ENCODE measurements around the gene CNPY1.

Gene CNPY1

DNA sequence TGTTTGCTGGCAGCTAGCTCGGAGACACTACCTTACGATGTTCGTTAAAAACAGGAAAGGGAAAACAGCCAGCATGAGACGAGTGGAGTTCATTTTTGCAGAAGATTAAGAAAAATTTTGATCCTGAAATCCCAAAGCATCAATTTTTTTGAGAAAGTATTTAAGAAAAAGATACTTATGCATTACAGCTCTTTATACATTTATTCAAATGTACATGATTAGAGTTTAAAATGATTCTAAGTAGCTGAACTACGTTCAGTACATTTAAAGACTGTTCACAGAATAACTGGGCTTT, 34.7 kb downstream of the CNPY1 start:
- Histone ChIP-seq H3K9me3 (ENCODE audit: low read length) (no peaks in the 10 kb centered on the region), H3K36me3 (ENCODE audit: insufficient read depth, low read length) (no peaks in the 10 kb centered on the region), H2AFZ (ENCODE audit: low read length) (no peak overlapping the region), H3K4me2 (ENCODE audit: low read length) (no peak overlapping the region), H3K79me2 (ENCODE audit: insufficient read depth, low read length) (no peaks in the 10 kb centered on the region), H3K4me3 (ENCODE audit: low read depth, low read length, poor library complexity, severe bottlenecking) (no peak overlapping the region), H3K4me1 (ENCODE audit: insufficient read depth, low read length, severe bottlenecking) (no peaks in the 10 kb centered on the region), H3K9ac (ENCODE audit: low read length) (no peak overlapping the region), H3K27ac (ENCODE audit: low read depth, low read length, poor library complexity, severe bottlenecking) (no peak overlapping the region), H3F3A (ENCODE audit: insufficient read depth, low read length) (no peaks in the 10 kb centered on the region), H4K20me1 (ENCODE audit: insufficient read depth, low read length) (no peaks in the 10 kb centered on the region), H3K9me2 (ENCODE audit: low read depth, low read length) (no peaks in the 10 kb centered on the region), H3K27me3 (ENCODE audit: insufficient read depth, low read length) (0 out of 2 replicates have a peak, but pooled peaks cover 2% of the 10 kb centered on the region)
- TF ChIP-seq, protein P1, sequence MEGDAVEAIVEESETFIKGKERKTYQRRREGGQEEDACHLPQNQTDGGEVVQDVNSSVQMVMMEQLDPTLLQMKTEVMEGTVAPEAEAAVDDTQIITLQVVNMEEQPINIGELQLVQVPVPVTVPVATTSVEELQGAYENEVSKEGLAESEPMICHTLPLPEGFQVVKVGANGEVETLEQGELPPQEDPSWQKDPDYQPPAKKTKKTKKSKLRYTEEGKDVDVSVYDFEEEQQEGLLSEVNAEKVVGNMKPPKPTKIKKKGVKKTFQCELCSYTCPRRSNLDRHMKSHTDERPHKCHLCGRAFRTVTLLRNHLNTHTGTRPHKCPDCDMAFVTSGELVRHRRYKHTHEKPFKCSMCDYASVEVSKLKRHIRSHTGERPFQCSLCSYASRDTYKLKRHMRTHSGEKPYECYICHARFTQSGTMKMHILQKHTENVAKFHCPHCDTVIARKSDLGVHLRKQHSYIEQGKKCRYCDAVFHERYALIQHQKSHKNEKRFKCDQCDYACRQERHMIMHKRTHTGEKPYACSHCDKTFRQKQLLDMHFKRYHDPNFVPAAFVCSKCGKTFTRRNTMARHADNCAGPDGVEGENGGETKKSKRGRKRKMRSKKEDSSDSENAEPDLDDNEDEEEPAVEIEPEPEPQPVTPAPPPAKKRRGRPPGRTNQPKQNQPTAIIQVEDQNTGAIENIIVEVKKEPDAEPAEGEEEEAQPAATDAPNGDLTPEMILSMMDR (IDR thresholded peaks at IDR 0.05; ENCODE audit: low read length): no peak
- TF ChIP-seq EZH2 (IDR thresholded peaks at IDR 0.05; ENCODE audit: borderline replicate concordance, low read length): no peak

DNA sequence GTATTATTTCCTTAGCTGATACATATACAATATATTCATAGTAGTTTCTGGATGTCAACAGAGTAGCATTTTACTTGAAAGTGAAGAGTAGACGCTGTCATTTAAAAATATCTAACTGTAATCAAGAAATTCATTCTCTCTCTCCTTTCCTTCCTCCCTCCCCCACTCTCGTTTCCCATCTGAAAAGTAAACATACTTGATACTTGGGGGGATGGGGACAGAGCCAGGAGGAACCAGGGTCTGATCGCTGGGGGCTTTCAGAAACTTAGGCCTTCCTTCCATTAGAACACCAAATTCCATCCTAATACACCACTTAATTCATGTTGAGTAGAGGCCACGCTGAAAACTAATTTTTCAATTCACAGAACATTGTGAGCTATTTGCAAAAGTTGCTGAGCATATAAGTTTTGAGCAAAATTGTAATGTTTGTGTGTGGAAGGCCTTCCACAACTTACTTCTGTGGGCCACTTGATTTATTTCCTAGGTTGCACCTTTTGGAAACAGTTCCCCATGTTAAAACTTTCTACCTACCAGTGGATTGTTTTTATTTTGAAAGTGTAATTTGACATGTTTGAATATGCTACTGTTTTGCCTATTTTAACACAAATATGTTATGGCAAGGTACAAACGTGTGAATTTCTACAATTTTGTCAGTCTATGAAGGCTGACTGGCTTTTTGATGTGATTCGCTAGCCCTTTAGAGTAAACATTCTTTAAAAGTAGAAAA, 35.2 kb downstream of the CNPY1 start:
- Histone ChIP-seq H2AFZ (ENCODE audit: low read length) (no peak overlapping the region), H3K4me2 (ENCODE audit: low read length) (no peak overlapping the region), H3K9me2 (ENCODE audit: low read depth, low read length) (no peaks in the 10 kb centered on the region), H3K36me3 (ENCODE audit: insufficient read depth, low read length) (no peaks in the 10 kb centered on the region), H3F3A (ENCODE audit: insufficient read depth, low read length) (no peaks in the 10 kb centered on the region), H3K9me3 (ENCODE audit: low read length) (no peaks in the 10 kb centered on the region), H3K79me2 (ENCODE audit: insufficient read depth, low read length) (no peaks in the 10 kb centered on the region), H4K20me1 (ENCODE audit: insufficient read depth, low read length) (no peaks in the 10 kb centered on the region), H3K4me1 (ENCODE audit: insufficient read depth, low read length, severe bottlenecking) (no peaks in the 10 kb centered on the region), H3K4me3 (ENCODE audit: low read depth, low read length, poor library complexity, severe bottlenecking) (no peak overlapping the region), H3K27me3 (ENCODE audit: insufficient read depth, low read length) (no peaks in the 10 kb centered on the region), H3K27ac (ENCODE audit: low read depth, low read length, poor library complexity, severe bottlenecking) (no peak overlapping the region), H3K9ac (ENCODE audit: low read length) (no peak overlapping the region)
- TF ChIP-seq, protein P1 (IDR thresholded peaks at IDR 0.05; ENCODE audit: low read length): no peak
- no peak for TF ChIP-seq EZH2 (IDR thresholded peaks at IDR 0.05; ENCODE audit: borderline replicate concordance, low read length)

DNA sequence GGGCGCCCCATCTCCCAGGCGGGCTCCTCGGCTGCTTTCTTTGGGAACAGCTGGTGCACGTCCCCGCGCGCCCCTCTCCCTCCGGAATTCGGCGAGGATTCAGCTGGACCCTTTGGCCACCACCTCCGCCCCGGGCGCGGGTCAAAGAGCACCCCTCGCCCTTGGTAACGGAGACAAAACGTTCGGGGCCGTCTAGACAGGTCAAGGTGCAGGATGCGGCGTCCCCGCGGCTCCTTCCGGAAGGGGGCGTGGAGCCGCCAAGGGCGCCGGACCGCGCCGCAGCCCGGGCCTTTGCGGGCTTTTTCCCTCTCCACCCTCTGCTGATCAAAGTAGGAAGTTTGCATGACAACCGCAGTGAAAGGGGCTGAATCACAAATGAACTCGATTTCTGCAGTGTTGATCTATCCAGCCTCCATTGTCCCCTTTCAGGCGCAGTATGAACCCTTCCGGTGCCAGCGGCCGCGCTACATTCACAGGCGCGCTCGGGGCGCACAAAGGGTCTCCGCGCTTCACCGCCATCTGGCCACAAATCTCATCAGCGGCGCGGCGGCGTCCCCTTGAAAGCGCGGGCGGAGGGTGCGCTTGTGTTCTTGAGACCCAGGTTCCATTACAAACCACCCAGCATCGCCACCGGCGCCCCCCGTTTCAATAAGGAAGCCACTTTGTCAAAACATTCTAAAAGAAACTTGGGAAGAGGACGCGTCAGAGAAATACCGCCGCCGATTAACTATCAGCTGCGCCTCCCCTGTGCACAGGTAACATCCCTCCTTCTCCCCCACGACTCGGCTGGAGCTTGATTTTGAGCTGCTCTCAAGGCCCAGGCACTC, 36.4 kb downstream of the CNPY1 start:
- H3K9ac ChIP-seq (ENCODE audit: low read length): no peak overlapping the region
- H3K27me3 ChIP-seq (ENCODE audit: insufficient read depth, low read length): no peaks in the 10 kb centered on the region
- no peak for TF ChIP-seq EZH2 (IDR thresholded peaks at IDR 0.05; ENCODE audit: borderline replicate concordance, low read length)
- TF ChIP-seq, protein P1 (IDR thresholded peaks at IDR 0.05; ENCODE audit: low read length): no peak
- H4K20me1 ChIP-seq (ENCODE audit: insufficient read depth, low read length): no peaks in the 10 kb centered on the region
- H3K4me2 ChIP-seq (ENCODE audit: low read length): no peak overlapping the region
- no peaks in the 10 kb centered on the region for H3K4me1 ChIP-seq (ENCODE audit: insufficient read depth, low read length, severe bottlenecking)
- no peaks in the 10 kb centered on the region for H3K9me3 ChIP-seq (ENCODE audit: low read length)
- H3F3A ChIP-seq (ENCODE audit: insufficient read depth, low read length): no peaks in the 10 kb centered on the region
- H2AFZ ChIP-seq (ENCODE audit: low read length): no peak overlapping the region
- no peak overlapping the region for H3K27ac ChIP-seq (ENCODE audit: low read depth, low read length, poor library complexity, severe bottlenecking)
- H3K36me3 ChIP-seq (ENCODE audit: insufficient read depth, low read length): no peaks in the 10 kb centered on the region
- H3K4me3 ChIP-seq (ENCODE audit: low read depth, low read length, poor library complexity, severe bottlenecking): no peak overlapping the region
- H3K79me2 ChIP-seq (ENCODE audit: insufficient read depth, low read length): no peaks in the 10 kb centered on the region
- no peaks in the 10 kb centered on the region for H3K9me2 ChIP-seq (ENCODE audit: low read depth, low read length)

Data from OCI-LY1 (cell line).